RWPE2 (cell line): ENCODE results near the gene PGK1.
"Not testable (repeated sequence)": the region's sequence is repeated elsewhere in the genome, so short reads cannot be mapped to it uniquely, and the experiment has no call there.

Source experiments
- ATAC-seq: fragments of 200-7000 bp; cut with Tn5 transposase; 3 replicates; pipeline ENCODE4 v1.9.1; 2021; ENCODE audit warnings: low read depth
- DNase-seq: peaks from one replicate; pipeline ENCODE4 v3.0.0-alpha.2; 2020; ENCODE audit warnings: low spot score
- H3K27ac ChIP-seq: fragments of 450-650 bp; 2 replicates; pipeline ENCODE4 v1.5.1; 2017; ENCODE audit warnings: mild to moderate bottlenecking; ENCODE audit not compliant: poor library complexity, severe bottlenecking
- H3K27me3 ChIP-seq: fragments of 250-450 bp; sonication (Bioruptor Pico); 2 replicates; pipeline ENCODE4 v1.5.1; 2021; ENCODE audit warnings: mild to moderate bottlenecking, moderate library complexity; ENCODE audit not compliant: insufficient read depth, poor library complexity, severe bottlenecking
- H3K36me3 ChIP-seq: fragments of 250-450 bp; sonication (Bioruptor Pico); 2 replicates; pipeline ENCODE4 v1.5.1; 2020; ENCODE audit warnings: low read depth, mild to moderate bottlenecking, moderate library complexity
- H3K4me1 ChIP-seq: fragments of 250-450 bp; sonication (Bioruptor Pico); 2 replicates; pipeline ENCODE4 v1.5.1; 2021; ENCODE audit warnings: mild to moderate bottlenecking, moderate library complexity; ENCODE audit not compliant: insufficient read depth, poor library complexity, severe bottlenecking
- H3K4me3 ChIP-seq: fragments of 250-450 bp; sonication (Bioruptor Pico); 2 replicates; pipeline ENCODE4 v1.5.1; 2021; ENCODE audit warnings: mild to moderate bottlenecking, moderate library complexity; ENCODE audit not compliant: severe bottlenecking
- H3K9me3 ChIP-seq: fragments of 250-450 bp; sonication (Bioruptor Pico); 2 replicates; pipeline ENCODE4 v1.5.1; 2021; ENCODE audit warnings: mild to moderate bottlenecking, moderate library complexity; ENCODE audit not compliant: severe bottlenecking
- CTCF ChIP-seq: fragments of 450-650 bp; IDR thresholded peaks from one replicate; pipeline ENCODE4 v1.5.1; 2017; ENCODE audit warnings: mild to moderate bottlenecking, moderate library complexity; ENCODE audit not compliant: poor library complexity, severe bottlenecking

PGK1 gene

GRCh38 chrX:78103623-78104446 is at the start of gene PGK1:
PGK1 (plus strand) TSS chrX:78104248; CDS start chrX:78104341, 93 bp downstream.
- H3K4me1 ChIP-seq = peaks cover 5% of the 10 kb centered on the region
- ATAC-seq (peak; percentile 93), DNase-seq (peak; percentile 93)
- H3K4me3 ChIP-seq = peak within 1 kb of the TSS; percentile 82
- H3K27ac ChIP-seq = peak within 1 kb of the TSS; percentile 85
- H3K27me3 ChIP-seq = no peaks in the 10 kb centered on the region
- H3K36me3 ChIP-seq = peaks cover 35% of the 10 kb centered on the region
- TF ChIP-seq CTCF = no peak
- H3K9me3 ChIP-seq = no peaks in the 10 kb centered on the region

GRCh38 chrX:78063687-78064086 is 40.4 kb upstream of the PGK1 start:
- H3K4me3 ChIP-seq = no peak overlapping the region
- no peaks in the 10 kb centered on the region for H3K9me3 ChIP-seq

GRCh38 chrX:78064152-78064551 is 39.9 kb upstream of the PGK1 start:
- Histone ChIP-seq H3K9me3 (no peaks in the 10 kb centered on the region), H3K27me3 (no peaks in the 10 kb centered on the region), H3K36me3 (no peaks in the 10 kb centered on the region), H3K4me3 (no peak overlapping the region), H3K27ac (no peak overlapping the region), H3K4me1 (no peaks in the 10 kb centered on the region)
- TF ChIP-seq CTCF = no peak
- no peak for DNase-seq
- no peak for ATAC-seq

More at GRCh38 chrX:78063687-78064086, 40.4 kb upstream of the PGK1 start:
- Histone ChIP-seq H3K27me3 (no peaks in the 10 kb centered on the region), H3K27ac (no peak overlapping the region), H3K4me1 (no peaks in the 10 kb centered on the region), H3K36me3 (no peaks in the 10 kb centered on the region)
- TF ChIP-seq CTCF = no peak
- no peak for DNase-seq
- no peak for ATAC-seq

- ATAC-seq = peak; percentile 49; the same call in 2 of the 3 replicates
- not testable (repeated sequence) for H3K27me3 ChIP-seq, H3K9me3 ChIP-seq, H3K4me3 ChIP-seq, H3K27ac ChIP-seq, H3K4me1 ChIP-seq, H3K36me3 ChIP-seq, DNase-seq
These were observed 39.1 kb upstream of the PGK1 start for GRCh38 chrX:78064698-78065601.

- Histone ChIP-seq H3K4me1 (no peaks in the 10 kb centered on the region), H3K27me3 (no peaks in the 10 kb centered on the region), H3K9me3 (no peaks in the 10 kb centered on the region), H3K4me3 (no peak overlapping the region), H3K27ac (no peak overlapping the region), H3K36me3 (no peaks in the 10 kb centered on the region)
- no peak for TF ChIP-seq CTCF
- DNase-seq (no peak), ATAC-seq (no peak)
These were observed 37.9 kb upstream of the PGK1 start for GRCh38 chrX:78066110-78066509.
